Spleen (tissue), 11 donors: ENCODE results near the gene EEIG2. TPM values are rescaled to one million over a fixed set of nuclear protein-coding genes. Genes with fewer than 3 reads are reported as not detected.

Source experiments
- DNase-seq: peaks from one replicate; pipeline ENCODE4 v3.0.0-alpha.2; 2020
- H3K27ac ChIP-seq, 8 donors: fragments of 200-600 bp; sonication (generic) in 7 of 8; 1 replicate in 4 of 8; 2 replicates in 4 of 8; pipeline versions ENCODE4 v1.5.0 to v1.8.0; 2016 to 2021; ENCODE audit warnings: inconsistent platforms in 4 of 8, mild to moderate bottlenecking in 4 of 8, moderate library complexity in 1 of 8
- H3K27me3 ChIP-seq, 7 donors: fragments of 200-600 bp; sonication (generic) in 6 of 7; replicated peaks in 1 of 7; 1 replicate in 4 of 7; 2 replicates in 3 of 7; pipeline versions ENCODE4 v1.5.0 to v1.8.0; 2016 to 2021; ENCODE audit warnings: inconsistent platforms in 3 of 7, mild to moderate bottlenecking in 1 of 7
- H3K36me3 ChIP-seq, 6 donors: fragments of 200-600 bp; sonication (generic) in 5 of 6; 1 replicate in 4 of 6; 2 replicates in 2 of 6; pipeline versions ENCODE4 v1.5.0 to v1.8.0; 2016 to 2021; ENCODE audit warnings: inconsistent platforms in 2 of 6
- H3K4me1 ChIP-seq, 6 donors: fragments of 200-600 bp; sonication (generic) in 5 of 6; 1 replicate in 3 of 6; 2 replicates in 3 of 6; pipeline versions ENCODE4 v1.5.0 to v1.8.0; 2016 to 2021; ENCODE audit warnings: inconsistent platforms in 3 of 6
- H3K4me3 ChIP-seq, 8 donors: fragments of 200-600 bp; sonication (generic) in 7 of 8; 1 replicate in 4 of 8; 2 replicates in 4 of 8; pipeline versions ENCODE4 v1.5.0 to v1.8.0; 2016 to 2021; ENCODE audit warnings: inconsistent platforms in 4 of 8, mild to moderate bottlenecking in 4 of 8, moderate library complexity in 2 of 8
- H3K9me3 ChIP-seq, 8 donors: fragments of 200-600 bp; sonication (generic) in 7 of 8; 1 replicate in 4 of 8; 2 replicates in 4 of 8; pipeline versions ENCODE4 v1.5.0 to v1.8.0; 2016 to 2021; ENCODE audit warnings: inconsistent platforms in 4 of 8
- CTCF ChIP-seq, 11 experiments: fragments of 200-600 bp in 7 of 11; fragments of 450-650 bp in 4 of 11; sonication (generic) in 4 of 11; IDR thresholded peaks in 8 of 11; conservative IDR thresholded peaks in 3 of 11; 1 replicate in 7 of 11; 2 replicates in 4 of 11; pipeline versions ENCODE4 v1.4.0 to v1.8.0; 2016 to 2021; ENCODE audit warnings: antibody characterized with exemption in 11 of 11, inconsistent platforms in 4 of 11, mild to moderate bottlenecking in 1 of 11
- POLR2A ChIP-seq, 3 donors: fragments of 450-650 bp; IDR thresholded peaks; one replicate each; pipeline ENCODE4 v1.5.1; 2017; ENCODE audit warnings: antibody characterized with exemption in 3 of 3, mild to moderate bottlenecking in 1 of 3
- POLR2AphosphoS5 ChIP-seq, 3 donors: sonication (generic); formaldehyde crosslinking; IDR thresholded peaks; one replicate each; pipeline ENCODE4 v1.5.1; 2017; ENCODE audit warnings: antibody characterized with exemption in 3 of 3
- WGBS, 5 donors: extraction: QIAGEN DNeasy Blood & Tissue Kit in 3 of 5; methylation state at CpG; one replicate each; pipeline versions ENCODE4 v1.1.5 to v1.1.7; 2013 to 2018; 5-methylcytosine and 5-hydroxymethylcytosine counted together
- intact Hi-C: fragments of 100-400 bp; cut with DNase I; formaldehyde crosslinking; loops from one replicate; pipeline ENCODE4 v1.15.0; 2023; ENCODE audit warnings: low total_unique reads
- polyA plus RNA-seq, 3 donors: library from polyadenylated mRNA; stranded (reverse); fragments of 200-250 nt; gene quantifications; one replicate each; pipeline ENCODE4 v1.2.1, GENCODE V29; 2013
- total RNA-seq, 7 donors: library from RNA; depleted of rRNA in 3 of 7; stranded (reverse); fragments of >200 nt in 3 of 7; fragmentation: NEBNext Ultra II Directional in 4 of 7; extraction: Animal tissue kit (Norgen Biotek cat#: 25700) in 4 of 7; gene quantifications; one replicate each; pipeline versions ENCODE4 v1.1.0 to v1.2.1, GENCODE V29; 2016 to 2021
- donor health status: healthy with polysubstance abuse.
- donor health status: DM: no; HTN: no; CAD: no; lungs with moderate emphysema.
- donor health status: DM: no; HTN: no; CAD: no.
- donor health status: Bipolar disorder and iron deficiency.
- donor health status: healthy.
- donor health status: DM: no; HTN: no; CAD: no.
- donor health status: DM: yes; HTN: yes; CAD: no.

Gene EEIG2
- total and polyA plus RNA-seq, 10 donors, result 3.3 to 21.1 (median 17.3) TPM

- 76 to 88% (median 84%) methylated on average over 4 of the region's 4 CpGs for WGBS, 5 donors
- H3K36me3 ChIP-seq, result no peaks in the 10 kb centered on the region
- H3K4me3 ChIP-seq, result no peak overlapping the region
- H3K27me3 ChIP-seq, result no peaks in the 10 kb centered on the region
- no peaks in the 10 kb centered on the region for H3K9me3 ChIP-seq
- TF ChIP-seq CTCF (IDR thresholded peaks at IDR 0.05 in 8 of 11, conservative IDR thresholded peaks at IDR 0.05 in 3 of 11) (no peak), POLR2AphosphoS5 (IDR thresholded peaks at IDR 0.05) (no peak), POLR2A (IDR thresholded peaks at IDR 0.05) (no peak)
- H3K27ac ChIP-seq, result peak overlapping the region in 7 of 8 donors; percentile 6 to 67 (median 42)
- DNase-seq, result no peak
- H3K4me1 ChIP-seq, result peaks cover 23 to 74% (median 39%) of the 10 kb centered on the region in 6 donors
- intact Hi-C loops, result no loop called here
These were observed 31.6 kb downstream of the EEIG2 start for GRCh38 chr1:108591466-108591865.

DNA sequence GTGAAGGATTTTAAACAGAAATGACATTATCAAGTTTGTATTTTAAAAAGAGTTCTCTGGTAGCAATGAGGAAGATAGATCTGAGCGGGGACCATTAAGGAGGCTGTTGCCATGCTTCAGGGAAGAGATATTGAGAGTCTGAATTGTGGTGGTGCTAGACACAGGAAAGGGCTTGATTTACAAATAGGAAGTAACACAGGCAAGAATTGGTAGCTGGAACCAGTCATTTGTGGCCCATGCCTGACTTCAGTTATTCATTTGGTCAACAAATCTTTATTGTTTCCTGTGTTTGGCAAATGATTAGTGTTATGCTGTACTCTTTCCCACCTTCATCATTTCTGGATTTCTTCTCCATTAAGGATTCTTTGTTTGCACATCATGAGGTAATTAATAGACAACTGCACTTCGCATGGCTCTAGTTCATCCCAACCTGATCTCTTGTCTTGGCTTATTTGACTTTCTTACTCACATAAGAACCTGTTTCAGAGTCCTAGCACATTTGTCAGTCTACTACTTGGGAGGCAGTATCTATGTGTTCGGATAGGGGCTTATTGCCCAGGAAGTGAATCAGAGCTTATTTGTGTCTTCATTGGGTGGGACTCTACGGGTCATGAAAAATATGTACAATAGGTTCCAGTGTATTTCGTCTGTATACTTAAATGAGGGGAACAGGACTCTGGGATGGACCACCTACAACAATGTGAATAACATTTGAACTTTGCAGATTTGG lies 32.3 kb downstream of the EEIG2 start:
- Histone ChIP-seq H3K9me3 (no peaks in the 10 kb centered on the region), H3K4me3 (no peak overlapping the region), H3K27me3 (no peaks in the 10 kb centered on the region), H3K36me3 (no peaks in the 10 kb centered on the region), H3K4me1 (peaks cover 23 to 66% (median 34%) of the 10 kb centered on the region in 6 donors), H3K27ac (peak overlapping the region in 7 of 8 donors; percentile 6 to 67 (median 42))
- no peak for DNase-seq
- intact Hi-C loops, result no loop called here
- 80 to 90% (median 86%) methylated on average over 5 of the region's 5 CpGs for whole genome bisulfite sequencing, 5 donors
- TF ChIP-seq POLR2A (IDR thresholded peaks at IDR 0.05), result no peak
- no peak for TF ChIP-seq CTCF (IDR thresholded peaks at IDR 0.05 in 8 of 11, conservative IDR thresholded peaks at IDR 0.05 in 3 of 11)
- TF ChIP-seq POLR2AphosphoS5 (IDR thresholded peaks at IDR 0.05), result no peak

- Histone ChIP-seq H3K9me3 (no peaks in the 10 kb centered on the region), H3K4me1 (peaks cover 23 to 64% (median 34%) of the 10 kb centered on the region in 6 donors), H3K36me3 (no peaks in the 10 kb centered on the region), H3K4me3 (no peak overlapping the region), H3K27ac (no peak overlapping the region), H3K27me3 (no peaks in the 10 kb centered on the region)
- DNase-seq, result no peak
- WGBS, 5 donors, result 81 to 99% (median 91%) methylated on average over 2 of the region's 2 CpGs
- intact Hi-C loops, result no loop called here
- TF ChIP-seq CTCF (IDR thresholded peaks at IDR 0.05 in 8 of 11, conservative IDR thresholded peaks at IDR 0.05 in 3 of 11), result no peak
- TF ChIP-seq POLR2AphosphoS5 (IDR thresholded peaks at IDR 0.05), result no peak
- no peak for TF ChIP-seq POLR2A (IDR thresholded peaks at IDR 0.05)
These were observed 33.5 kb downstream of the EEIG2 start for GRCh38 chr1:108593448-108593847.

DNA sequence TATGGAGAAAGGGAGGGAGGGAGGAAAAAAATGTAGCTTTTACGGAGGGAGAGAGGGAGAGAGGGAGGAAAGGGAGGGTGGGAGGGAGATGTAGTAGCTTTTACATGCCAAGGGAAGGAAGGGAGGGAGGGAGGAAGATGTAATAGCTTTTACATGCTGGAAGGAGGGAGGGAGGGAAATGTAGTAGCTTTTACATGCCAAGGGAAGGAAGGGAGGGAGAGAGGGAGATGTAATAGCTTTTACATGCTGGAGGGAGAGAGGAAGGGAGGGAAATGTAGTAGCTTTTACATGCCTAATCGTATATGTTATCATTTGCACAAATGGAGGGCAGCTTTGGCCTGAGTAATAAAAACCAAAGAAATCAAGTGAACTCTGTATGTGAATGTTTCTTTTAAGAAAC lies 35.6 kb downstream of the EEIG2 start:
- DNase-seq, result no peak
- no peak overlapping the region for H3K4me3 ChIP-seq
- no peaks in the 10 kb centered on the region for H3K27me3 ChIP-seq
- WGBS, 5 donors, result 44 to 55% (median 47%) methylated on average over 2 of the region's 2 CpGs
- peaks cover 0 to 4% (median under 1%) of the 10 kb centered on the region in 6 donors for H3K36me3 ChIP-seq
- TF ChIP-seq POLR2A (IDR thresholded peaks at IDR 0.05) (no peak), POLR2AphosphoS5 (IDR thresholded peaks at IDR 0.05) (no peak), CTCF (IDR thresholded peaks at IDR 0.05 in 8 of 11, conservative IDR thresholded peaks at IDR 0.05 in 3 of 11) (no peak)
- intact Hi-C loops, result no loop called here
- H3K9me3 ChIP-seq, result no peaks in the 10 kb centered on the region
- peaks cover 16 to 62% (median 27%) of the 10 kb centered on the region in 6 donors for H3K4me1 ChIP-seq
- H3K27ac ChIP-seq, result peak overlapping the region in 3 of 8 donors; percentile 24 to 40 (median 32)
